GM12878 (cell line): ENCODE results near the gene PTPMT1. TPM values are rescaled to one million over a fixed set of nuclear protein-coding genes. Genes with fewer than 3 reads are reported as not detected.

Source experiments
- ATAC-seq: fragments of 200-7000 bp; cut with Tn5 transposase; 3 replicates; pipeline ENCODE4 v1.9.1; 2020; ENCODE audit warnings: mild to moderate bottlenecking, moderate library complexity
- BruUV-seq: library from RNA; stranded (reverse); fragments of 400-500 nt; replicated peaks from 2 replicates; lab custom pipeline; 2021; lab: Mats Ljungman, UMichigan
- CTCF ChIA-PET: fragments of 300-600 bp; sonication (Branson Sonifier 250); formaldehyde crosslinking; extraction: SDS; loops from one replicate; lab custom pipeline; 2021; ENCODE audit warnings: inconsistent platforms; lab: Yijun Ruan, JAX
- POLR2A ChIA-PET: fragments of 350-600 bp; formaldehyde crosslinking; extraction: SDS; loops from one replicate; lab custom pipeline; 2021; ENCODE audit warnings: inconsistent platforms; lab: Charles Lee
- RAD21 ChIA-PET: fragments of 300-600 bp; sonication (Branson Sonifier 250); formaldehyde crosslinking; loops from one replicate; lab custom pipeline; 2023; ENCODE audit warnings: antibody characterized with exemption; ENCODE audit not compliant: unreplicated experiment; lab: Charles Lee
- SMC1A ChIA-PET: fragments of 300-600 bp; sonication (Branson Sonifier 250); formaldehyde crosslinking; loops from one replicate; lab custom pipeline; 2023; ENCODE audit not compliant: unreplicated experiment, uncharacterized antibody; lab: Charles Lee
- DNase-seq: peaks from one replicate; pipeline ENCODE4 v3.0.0-alpha.2; 2011; ENCODE audit warnings: low read depth, low spot score
- FAIRE-seq: peaks from 3 replicates; lab custom pipeline; 2011; peaks lifted over from hg19 to GRCh38; lab: Jason Lieb, UNC
- H2AFZ ChIP-seq: 2 replicates; pipeline ENCODE4 v1.6.0; 2011; ENCODE audit warnings: low read depth, low read length, control low read depth; ENCODE audit not compliant: control insufficient read depth
- H3K27ac ChIP-seq: 2 replicates; pipeline ENCODE4 v1.5.1; 2011; ENCODE audit warnings: control low read depth; ENCODE audit not compliant: control insufficient read depth, insufficient read depth
- H3K27me3 ChIP-seq, 2 experiments: replicated peaks in 1 of 2; 2 replicates each; pipeline versions ENCODE4 v1.6.0 to v1.6.1; 2011; ENCODE audit warnings: low read length in 1 of 2; ENCODE audit not compliant: control insufficient read depth in 2 of 2, insufficient read depth in 2 of 2
- H3K36me3 ChIP-seq, 2 experiments: 2 replicates each; pipeline ENCODE4 v1.5.1; 2011; ENCODE audit warnings: low read length in 1 of 2; ENCODE audit not compliant: control insufficient read depth in 2 of 2, insufficient read depth in 2 of 2
- H3K4me1 ChIP-seq: 2 replicates; pipeline ENCODE4 v1.6.1; 2011; ENCODE audit warnings: mild to moderate bottlenecking, low read length, moderate library complexity, mixed read lengths; ENCODE audit not compliant: control insufficient read depth, insufficient read depth
- H3K4me2 ChIP-seq: 2 replicates; pipeline ENCODE4 v1.6.0; 2011; ENCODE audit warnings: control low read depth; ENCODE audit not compliant: control insufficient read depth, insufficient read depth
- H3K4me3 ChIP-seq: fragments of 200-600 bp; sonication (generic); 2 replicates; pipeline ENCODE4 v1.5.1; 2016
- H3K79me2 ChIP-seq: 2 replicates; pipeline ENCODE4 v1.6.0; 2011; ENCODE audit warnings: low read length; ENCODE audit not compliant: control insufficient read depth, insufficient read depth
- H3K9ac ChIP-seq: 2 replicates; pipeline ENCODE4 v1.8.0; 2011; ENCODE audit warnings: low read length, control low read depth, mixed read lengths; ENCODE audit not compliant: control insufficient read depth, insufficient read depth
- H3K9me3 ChIP-seq: replicated peaks from 3 replicates; pipeline ENCODE4 v1.5.1; 2011; ENCODE audit warnings: mild to moderate bottlenecking, low read length; ENCODE audit not compliant: control insufficient read depth, insufficient read depth
- H4K20me1 ChIP-seq: 2 replicates; pipeline ENCODE4 v1.6.0; 2011; ENCODE audit not compliant: control insufficient read depth, insufficient read depth
- ATF3 ChIP-seq: IDR thresholded peaks from 2 replicates; pipeline ENCODE4 v1.6.1; 2011; ENCODE audit warnings: low read depth, mild to moderate bottlenecking, low read length, moderate library complexity, borderline replicate concordance; ENCODE audit errors: extremely low read depth
- ATF7 ChIP-seq: fragments of 450-650 bp; IDR thresholded peaks from 2 replicates; pipeline ENCODE4 v1.6.1; 2016; ENCODE audit warnings: low read depth, mild to moderate bottlenecking
- CEBPB ChIP-seq, 2 experiments: fragments of 150-350 bp in 1 of 2; IDR thresholded peaks; 2 replicates each; pipeline ENCODE4 v1.6.1; 2012 to 2014; ENCODE audit warnings: low read depth in 2 of 2, low read length in 2 of 2, borderline replicate concordance in 1 of 2, inconsistent platforms in 1 of 2
- EED ChIP-seq: sonication (generic); IDR thresholded peaks from 2 replicates; pipeline ENCODE4 v1.6.1; 2016; ENCODE audit warnings: antibody characterized with exemption, low read depth
- EP300 ChIP-seq, 2 experiments: fragments of 150-350 bp in 1 of 2; IDR thresholded peaks; 2 replicates each; pipeline ENCODE4 v1.6.1; 2011 to 2012; ENCODE audit warnings: low read depth in 2 of 2, low read length in 2 of 2, borderline replicate concordance in 1 of 2, improper control_type of control experiment in 1 of 2, inconsistent platforms in 1 of 2; ENCODE audit not compliant: control insufficient read depth in 1 of 2
- ETV6 ChIP-seq, 2 experiments: fragments of 450-650 bp in 1 of 2; IDR thresholded peaks in 1 of 2; conservative IDR thresholded peaks in 1 of 2; 2 replicates each; pipeline ENCODE4 v1.6.1; 2014; ENCODE audit warnings: antibody characterized with exemption in 1 of 2, borderline replicate concordance in 1 of 2, low read depth in 1 of 2, mild to moderate bottlenecking in 1 of 2, moderate library complexity in 1 of 2
- MXI1 ChIP-seq: fragments of 150-350 bp; IDR thresholded peaks from 2 replicates; pipeline ENCODE4 v1.6.1; 2011; ENCODE audit warnings: low read depth, mild to moderate bottlenecking, inconsistent platforms, low read length, improper control_type of control experiment
- MYC ChIP-seq: IDR thresholded peaks from 2 replicates; pipeline ENCODE4 v1.6.1; 2011; ENCODE audit warnings: mild to moderate bottlenecking, low read length, moderate library complexity, inconsistent platforms; ENCODE audit not compliant: insufficient read depth, insufficient replicate concordance, insufficient read length, severe bottlenecking
- NFYA ChIP-seq: IDR thresholded peaks from 2 replicates; pipeline ENCODE4 v1.6.1; 2011; ENCODE audit warnings: low read depth, mild to moderate bottlenecking, low read length, improper control_type of control experiment, borderline replicate concordance
- NFYB ChIP-seq: IDR thresholded peaks from 2 replicates; pipeline ENCODE4 v1.6.1; 2011; ENCODE audit warnings: low read depth, mild to moderate bottlenecking, low read length, improper control_type of control experiment, moderate library complexity; ENCODE audit not compliant: insufficient read depth
- NR2C2 ChIP-seq: IDR thresholded peaks from 2 replicates; pipeline ENCODE4 v1.6.1; 2011; ENCODE audit warnings: borderline replicate concordance, low read depth; ENCODE audit not compliant: control insufficient read depth, insufficient read length
- SIX5 ChIP-seq: IDR thresholded peaks from 2 replicates; pipeline ENCODE4 v1.6.1; 2011; ENCODE audit warnings: mild to moderate bottlenecking, low read depth, low read length, moderate library complexity; ENCODE audit not compliant: severe bottlenecking
- STAT1 ChIP-seq: fragments of 450-650 bp; conservative IDR thresholded peaks from 2 replicates; pipeline ENCODE4 v1.6.1; 2014; ENCODE audit warnings: antibody characterized with exemption, mild to moderate bottlenecking
- WGBS: methylation state at CpG from one replicate; pipeline ENCODE4 v1.1.6; 2016; ENCODE audit warnings: low lambda C conversion rate; ENCODE audit not compliant: insufficient replicate concordance, insufficient coverage; ENCODE audit errors: missing lambda C conversion rate; 5-methylcytosine and 5-hydroxymethylcytosine counted together
- in situ Hi-C: fragments of 300-500 bp; cut with MboI; formaldehyde crosslinking; loops from 9 replicates; pipeline ENCODE4 v1.14.3; 2018; ENCODE audit warnings: mixed read lengths
- intact Hi-C: fragments of 100-400 bp; cut with micrococcal nuclease; formaldehyde crosslinking; loops from one replicate; pipeline ENCODE4 v1.14.2; 2022; ENCODE audit not compliant: unreplicated experiment
- polyA plus RNA-seq, 11 experiments: library from polyadenylated mRNA; depleted of rRNA in 4 of 11; unstranded in 6 of 11; stranded (reverse) in 5 of 11; fragments of >200 nt; fragmentation: Nextera tagmentation in 4 of 11; fragmentation: Illumina TruSeq in 1 of 11; extraction: Ambion mirVana in 4 of 11; extraction: Trizol in 1 of 11; gene quantifications; 1 replicate in 1 of 11; 2 replicates in 10 of 11; pipeline versions ENCODE4 v1.2.1 to v1.2.3, GENCODE V29; 2011 to 2016; ENCODE audit warnings: inconsistent platforms in 2 of 11, missing spikeins in 2 of 11, low read depth in 1 of 11
- total RNA-seq, 4 experiments: library from RNA; depleted of rRNA in 3 of 4; stranded (reverse); fragments of >200 nt in 3 of 4; fragmentation: Illumina TruSeq in 1 of 4; extraction: Trizol in 1 of 4; gene quantifications; 2 replicates each; pipeline versions ENCODE4 v1.2.1 to v1.2.3, GENCODE V29; 2013 to 2021
- TF ChIP-seq, protein P1 (sequence below): fragments of 450-650 bp; IDR thresholded peaks from 2 replicates; pipeline ENCODE4 v1.6.1; 2017; ENCODE audit warnings: borderline replicate concordance
- TF ChIP-seq, protein P2 (sequence below): fragments of 450-650 bp; IDR thresholded peaks from 2 replicates; pipeline ENCODE4 v1.6.1; 2018; ENCODE audit warnings: borderline replicate concordance, mild to moderate bottlenecking; ENCODE audit not compliant: partially characterized antibody

PTPMT1 gene
- total and polyA plus RNA-seq, 10 of the 15 experiments (the other 5 are each of a cell fraction or from before 2014, with no cell fraction given): 12.0 to 116 (median 58.2) TPM

GRCh38 chr11:47578524-47579494, 13.4 kb downstream of the PTPMT1 start, which contains the start of the genes KBTBD4 and NDUFS3:
TSS of gene KBTBD4 (minus strand) at chr11:47578970. CDS start at chr11:47578951, 19 bp downstream.
TSS of gene NDUFS3 (plus strand) at chr11:47579074. CDS start at chr11:47579092, 18 bp downstream.
- TSS peak; percentile 83 for BruUV-seq
- Histone ChIP-seq H2AFZ (peak within 1 kb of the TSS; percentile 94), H3K9me3 (no peaks in the 10 kb centered on the region), H4K20me1 (no peaks in the 10 kb centered on the region), H3K79me2 (peaks cover 36% of the 10 kb centered on the region), H3K4me3 (peak within 1 kb of the TSS; percentile 90), H3K4me1 (peaks cover 12% of the 10 kb centered on the region), H3K9ac (peak within 1 kb of the TSS; percentile 82), H3K27me3 (no peaks in the 10 kb centered on the region), H3K27ac (peak within 1 kb of the TSS; percentile 70), H3K4me2 (peak within 1 kb of the TSS; percentile 88), H3K36me3 (peaks cover 3 to 25% of the 10 kb centered on the region in 2 experiments)
- POLR2A ChIA-PET: interaction anchor here (0.7 to 2.4 kb wide), 8 partner anchors 11 to 186 kb away, joined by 3 to 16 read pairs (median 4); partner anchors contain the start of gene PTPMT1
- intact Hi-C loops (no loop called here), in situ Hi-C loops (no loop called here)
- CTCF ChIA-PET: interaction anchor here (1.0 to 1.3 kb wide), 3 partner anchors 13 to 81 kb away, joined by 3 to 4 read pairs (median 3); partner anchors contain the start of gene PTPMT1
- ATAC-seq (peak; percentile 96), FAIRE-seq (peak; percentile 94), DNase-seq (peak; percentile 71)
- SMC1A ChIA-PET: interaction anchor here (0.6 to 2.5 kb wide), 9 partner anchors 12 to 137 kb away, joined by 3 to 9 read pairs (median 4); partner anchors contain the start of genes AGBL2 and CELF1
- RAD21 ChIA-PET: interaction anchor here (0.5 to 2.6 kb wide), 7 partner anchors 12 to 269 kb away, joined by 3 to 5 read pairs (median 4); partner anchors contain the start of gene NUP160
- WGBS: under 1% methylated on average over 64 of the region's 72 CpGs
- TF ChIP-seq MYC: no peak
- TF ChIP-seq EP300 (IDR thresholded peaks at IDR 0.05; ENCODE audit: borderline replicate concordance in 1 of 2, control insufficient read depth in 1 of 2, low read depth in 2 of 2, low read length in 2 of 2): peak in 1 of 2 experiments; percentile 53; a peak in 1 of 4 replicates
- TF ChIP-seq SIX5: peak; percentile 84
- peak; percentile 99 for TF ChIP-seq STAT1
- peak; percentile 76 for TF ChIP-seq ATF7
- peak; percentile 68; the same call in 1 of the 2 replicates for TF ChIP-seq EED
- TF ChIP-seq NR2C2: no peak
- TF ChIP-seq CEBPB (IDR thresholded peaks at IDR 0.05; ENCODE audit: borderline replicate concordance in 1 of 2, low read depth in 2 of 2, low read length in 2 of 2): no peak
- TF ChIP-seq ETV6 (conservative IDR thresholded peaks at IDR 0.05 in 1 of 2, IDR thresholded peaks at IDR 0.05 in 1 of 2; ENCODE audit: borderline replicate concordance in 1 of 2, low read depth in 1 of 2): peak in 1 of 2 experiments; percentile 80; a peak in 2 of 4 replicates
- TF ChIP-seq NFYB: no peak
- TF ChIP-seq, protein P1, sequence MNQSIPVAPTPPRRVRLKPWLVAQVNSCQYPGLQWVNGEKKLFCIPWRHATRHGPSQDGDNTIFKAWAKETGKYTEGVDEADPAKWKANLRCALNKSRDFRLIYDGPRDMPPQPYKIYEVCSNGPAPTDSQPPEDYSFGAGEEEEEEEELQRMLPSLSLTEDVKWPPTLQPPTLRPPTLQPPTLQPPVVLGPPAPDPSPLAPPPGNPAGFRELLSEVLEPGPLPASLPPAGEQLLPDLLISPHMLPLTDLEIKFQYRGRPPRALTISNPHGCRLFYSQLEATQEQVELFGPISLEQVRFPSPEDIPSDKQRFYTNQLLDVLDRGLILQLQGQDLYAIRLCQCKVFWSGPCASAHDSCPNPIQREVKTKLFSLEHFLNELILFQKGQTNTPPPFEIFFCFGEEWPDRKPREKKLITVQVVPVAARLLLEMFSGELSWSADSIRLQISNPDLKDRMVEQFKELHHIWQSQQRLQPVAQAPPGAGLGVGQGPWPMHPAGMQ: no peak
- TF ChIP-seq, protein P2, sequence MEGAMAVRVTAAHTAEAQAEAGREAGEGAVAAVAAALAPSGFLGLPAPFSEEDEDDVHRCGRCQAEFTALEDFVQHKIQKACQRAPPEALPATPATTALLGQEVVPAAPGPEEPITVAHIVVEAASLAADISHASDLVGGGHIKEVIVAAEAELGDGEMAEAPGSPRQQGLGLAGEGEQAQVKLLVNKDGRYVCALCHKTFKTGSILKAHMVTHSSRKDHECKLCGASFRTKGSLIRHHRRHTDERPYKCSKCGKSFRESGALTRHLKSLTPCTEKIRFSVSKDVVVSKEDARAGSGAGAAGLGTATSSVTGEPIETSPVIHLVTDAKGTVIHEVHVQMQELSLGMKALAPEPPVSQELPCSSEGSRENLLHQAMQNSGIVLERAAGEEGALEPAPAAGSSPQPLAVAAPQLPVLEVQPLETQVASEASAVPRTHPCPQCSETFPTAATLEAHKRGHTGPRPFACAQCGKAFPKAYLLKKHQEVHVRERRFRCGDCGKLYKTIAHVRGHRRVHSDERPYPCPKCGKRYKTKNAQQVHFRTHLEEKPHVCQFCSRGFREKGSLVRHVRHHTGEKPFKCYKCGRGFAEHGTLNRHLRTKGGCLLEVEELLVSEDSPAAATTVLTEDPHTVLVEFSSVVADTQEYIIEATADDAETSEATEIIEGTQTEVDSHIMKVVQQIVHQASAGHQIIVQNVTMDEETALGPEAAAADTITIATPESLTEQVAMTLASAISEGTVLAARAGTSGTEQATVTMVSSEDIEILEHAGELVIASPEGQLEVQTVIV: peak; percentile 81
- peak; percentile 84 for TF ChIP-seq MXI1
- no peak for TF ChIP-seq ATF3
- TF ChIP-seq NFYA: no peak
